Superior temporal gyrus (tissue), 1 donor: Measurements from ENCODE around the gene TNIP1.

Experiments
- DNase-seq: peaks from one replicate; pipeline ENCODE4 v3.0.0-alpha.2; 2016; ENCODE audit errors: extremely low spot score

The TNIP1 gene

DNA sequence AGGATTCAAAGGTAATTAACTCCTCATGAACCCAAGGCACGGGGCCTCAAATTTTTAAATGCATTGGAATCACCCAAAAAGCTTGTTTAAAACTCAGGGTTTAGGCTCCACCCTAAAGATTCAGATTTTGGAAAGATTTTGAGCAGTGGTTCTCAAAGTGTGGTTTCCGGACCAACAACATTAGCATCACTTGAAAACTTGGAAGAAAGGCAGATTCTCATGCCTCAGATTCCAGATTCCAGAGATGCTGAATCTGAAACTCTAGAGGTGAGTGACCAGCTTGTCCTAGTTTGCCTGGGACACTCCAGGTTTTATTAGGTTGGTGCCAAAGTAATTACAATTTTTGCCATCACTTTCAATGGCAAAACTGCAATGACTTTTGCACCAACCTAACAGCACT, 24.7 kb upstream of the TNIP1 start:
- DNase-seq, result no peak

DNA sequence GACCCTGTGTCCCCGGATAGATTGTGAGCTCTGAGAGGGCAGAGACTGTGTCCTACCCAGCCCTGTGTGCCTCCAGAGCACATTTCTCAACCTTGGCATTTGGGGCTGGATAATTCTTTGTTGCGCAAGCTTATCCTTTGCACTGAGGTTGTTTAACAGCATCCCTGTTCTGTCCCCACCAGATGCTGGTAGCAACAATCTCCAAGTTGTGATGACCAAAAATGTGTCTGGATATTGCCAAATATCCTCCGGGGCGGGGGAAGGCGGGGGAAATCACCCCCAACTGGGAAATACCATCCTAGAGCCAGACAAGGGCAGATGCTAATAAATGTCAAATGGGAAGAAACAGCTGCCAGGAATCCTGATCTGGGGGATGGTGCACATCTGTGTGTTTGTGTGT, 24.0 kb upstream of the TNIP1 start:
- no peak for DNase-seq

DNA sequence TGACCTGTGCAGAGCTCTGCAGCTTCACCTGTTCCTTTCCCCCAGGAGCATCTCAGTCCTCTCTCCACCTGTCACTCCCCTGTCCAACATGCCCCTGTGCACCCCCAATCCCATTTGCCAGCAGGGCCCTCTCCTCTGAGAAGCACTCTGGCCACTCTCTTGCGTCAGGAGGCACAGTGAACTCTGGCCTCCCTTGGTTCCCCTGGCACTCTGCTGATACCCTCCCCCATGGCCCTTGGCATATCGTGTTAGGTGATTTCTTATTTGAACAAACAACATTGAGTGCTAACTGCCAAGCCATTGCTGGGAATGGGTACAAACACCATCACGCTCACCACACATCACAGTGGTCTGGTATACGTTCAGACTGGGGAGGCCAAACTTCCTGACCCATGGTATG, 20.9 kb upstream of the TNIP1 start:
- no peak for DNase-seq

DNA sequence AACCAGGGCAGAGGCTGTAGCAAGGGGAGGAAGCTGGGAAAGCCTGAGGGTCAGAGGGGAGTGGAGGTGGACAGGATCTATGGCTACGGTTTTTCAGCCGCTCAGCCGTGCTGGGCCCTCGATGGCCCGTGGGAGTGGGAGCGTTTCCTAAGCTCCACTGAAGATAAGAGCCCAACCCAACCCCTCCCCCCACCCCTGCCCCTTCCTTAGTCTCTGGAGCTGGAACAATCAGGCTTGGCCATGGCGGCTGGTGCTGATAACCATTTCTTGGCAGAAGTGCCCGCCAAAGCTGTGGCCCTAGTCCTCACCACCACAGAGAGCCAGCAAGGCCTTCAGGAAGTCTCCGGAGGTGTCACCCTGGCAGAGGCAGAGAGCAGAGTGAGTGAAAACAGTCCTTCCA, 20.3 kb upstream of the TNIP1 start:
- no peak for DNase-seq

GRCh38 chr5:151100681-151101080, 19.8 kb upstream of the TNIP1 start:
- no peak for DNase-seq

- DNase-seq, result peak; percentile 17
Measured at GRCh38 chr5:151098768-151099121, 17.9 kb upstream of the TNIP1 start.

- peak; percentile 19 for DNase-seq
Measured at GRCh38 chr5:151097820-151098767, 17.3 kb upstream of the TNIP1 start.

DNA sequence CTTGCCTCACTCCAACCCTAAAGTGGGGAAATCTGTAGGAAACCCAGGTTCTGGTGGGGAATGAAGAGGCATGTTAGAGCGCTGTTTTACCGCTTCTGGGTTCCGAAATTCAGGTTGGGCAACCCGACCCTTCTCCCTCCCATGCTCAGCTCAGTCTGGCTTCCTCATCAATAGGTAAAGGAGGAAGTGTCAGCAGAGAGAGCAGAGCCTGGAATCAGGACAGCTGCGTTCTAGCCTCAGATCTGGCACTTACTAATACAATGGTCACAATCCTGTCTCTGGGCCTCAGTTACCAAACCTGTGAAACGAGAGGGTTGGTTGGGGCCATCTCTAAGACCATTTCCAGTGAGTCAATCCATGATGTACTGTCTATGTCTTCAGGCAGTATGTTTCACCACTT, 16.2 kb upstream of the TNIP1 start:
- DNase-seq, result no peak

- DNase-seq, result no peak
Measured at GRCh38 chr5:151096001-151096373, 15.2 kb upstream of the TNIP1 start.

DNA sequence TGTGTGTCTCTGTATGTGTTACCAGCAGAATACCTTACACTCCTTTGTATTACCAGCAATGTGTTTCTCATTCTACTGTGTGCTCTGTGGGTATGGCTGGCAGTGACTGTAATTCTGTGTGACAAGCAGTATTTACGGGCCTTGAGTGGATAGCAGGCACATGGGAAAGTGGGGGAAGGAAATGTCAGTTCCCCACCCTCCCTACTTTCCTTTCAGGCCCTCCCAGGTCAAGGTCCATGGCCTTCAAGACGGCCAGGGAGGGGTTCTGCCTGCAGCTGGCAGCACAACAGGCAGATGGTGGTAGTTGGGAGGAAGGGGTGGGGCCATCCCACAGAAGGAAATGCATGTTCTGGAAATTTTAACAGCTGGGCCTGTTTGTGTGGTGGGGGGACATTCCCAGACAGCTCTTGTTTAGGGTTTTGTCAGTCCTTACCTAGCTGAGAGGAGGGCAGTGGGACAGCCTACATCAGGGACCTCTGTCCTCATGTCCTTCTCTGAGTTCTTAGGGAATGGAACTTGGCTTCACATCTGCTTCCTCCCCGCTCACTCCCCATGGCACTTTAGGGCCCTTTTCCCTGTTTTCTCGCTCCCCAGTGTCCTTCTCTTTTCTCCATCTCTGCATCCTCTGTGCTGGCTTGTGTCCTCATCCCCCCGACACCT, 14.6 kb upstream of the TNIP1 start:
- DNase-seq, result no peak

DNA sequence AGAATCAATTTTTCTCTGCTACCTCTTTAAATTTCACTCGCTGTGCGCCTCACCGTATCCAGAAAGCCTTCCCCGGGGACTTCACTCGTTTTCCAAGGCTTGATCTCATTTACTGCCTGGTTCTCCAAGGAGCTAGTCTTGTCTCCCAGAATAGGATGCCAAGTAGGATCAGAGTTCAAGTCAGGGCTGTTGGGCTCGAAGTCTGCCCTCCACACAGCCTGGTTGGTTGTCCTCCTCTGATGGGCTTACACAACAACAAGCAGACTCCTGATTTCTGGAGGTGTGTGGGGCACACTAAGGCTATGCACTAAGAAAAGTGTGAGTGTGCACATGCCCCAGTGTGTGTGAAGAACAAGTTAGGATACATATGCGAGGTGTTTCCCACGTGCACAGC, 14.0 kb upstream of the TNIP1 start:
- DNase-seq, result no peak

- DNase-seq, result no peak
Measured at GRCh38 chr5:151094030-151094851, 13.4 kb upstream of the TNIP1 start.

DNA sequence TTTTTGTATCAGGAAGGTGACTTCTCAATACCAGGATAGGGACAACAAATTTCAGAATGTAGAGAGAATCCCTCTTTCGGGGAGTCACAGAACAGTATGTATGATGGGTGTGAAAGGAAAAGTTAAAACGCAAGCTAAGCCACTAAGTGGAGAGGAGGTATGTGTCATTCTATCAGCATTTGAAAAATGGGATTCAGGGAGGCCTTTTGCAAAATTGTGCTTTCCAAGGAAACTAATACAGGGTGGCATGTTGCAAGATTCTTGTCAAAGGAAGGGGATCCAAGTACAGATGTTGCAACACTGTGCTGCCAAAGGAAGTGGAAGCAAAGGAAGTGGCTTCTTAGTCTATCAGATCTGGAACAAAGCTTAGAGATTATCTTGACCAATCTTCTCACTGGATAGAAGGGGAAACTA, 12.6 kb upstream of the TNIP1 start:
- DNase-seq, result no peak

GRCh38 chr5:151092762-151093161, 11.9 kb upstream of the TNIP1 start:
- no peak for DNase-seq

- no peak for DNase-seq
Measured at GRCh38 chr5:151089726-151090125, 8.9 kb upstream of the TNIP1 start.

DNA sequence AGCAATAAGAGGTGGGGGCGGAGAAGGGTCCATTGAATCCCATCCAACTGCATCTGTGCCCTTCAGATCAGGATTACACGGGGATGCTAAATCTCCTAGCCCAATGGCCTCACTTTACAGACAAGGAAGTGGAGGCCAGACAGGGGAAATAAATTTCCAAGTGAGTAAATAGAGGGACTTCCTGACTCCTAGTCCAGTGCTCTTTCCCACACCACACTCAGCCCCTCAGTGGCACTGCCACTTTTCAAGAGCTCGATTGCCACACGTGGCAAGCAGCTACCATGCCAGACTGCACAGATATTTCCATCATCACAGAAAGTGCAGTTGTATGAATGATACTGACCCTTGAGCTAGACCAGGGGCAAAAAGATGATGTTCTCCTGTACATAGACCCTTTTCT, 8.2 kb upstream of the TNIP1 start:
- no peak for DNase-seq

DNA sequence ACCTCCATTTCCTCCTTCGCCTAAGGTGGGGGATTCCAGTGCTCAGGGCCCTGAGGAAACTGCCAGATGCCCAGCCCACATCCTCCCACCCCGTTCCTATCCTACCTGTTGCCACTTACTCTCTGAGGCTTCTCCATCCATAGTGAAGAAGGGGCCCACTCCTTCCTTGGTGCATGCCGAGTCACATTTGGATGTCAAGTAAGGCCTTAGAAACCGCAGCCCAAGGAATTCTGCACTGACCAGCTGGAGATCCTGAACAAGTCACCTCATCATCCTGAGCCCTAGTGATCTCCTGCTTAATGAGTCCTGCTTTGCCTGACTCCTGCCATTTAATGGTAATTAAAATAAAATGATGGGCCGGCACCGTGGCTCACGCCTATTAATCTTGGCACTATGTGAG, 6.7 kb upstream of the TNIP1 start:
- DNase-seq, result no peak

GRCh38 chr5:151086905-151087360, 6.1 kb upstream of the TNIP1 start:
- DNase-seq, result no peak

- peak; percentile 15 for DNase-seq
Measured at GRCh38 chr5:151086192-151086869, 5.5 kb upstream of the TNIP1 start.

GRCh38 chr5:151085517-151086041, 4.7 kb upstream of the TNIP1 start:
- no peak for DNase-seq

GRCh38 chr5:151084363-151084762, 3.5 kb upstream of the TNIP1 start:
- no peak for DNase-seq
